DMS153 treated with DMSO at 0.1 percent for 48 hours (cell line): Measurements from ENCODE around the gene ATXN7L3.
A peak's percentile ranks its signal among the peaks of the same experiment; 100 is the strongest.
"Not testable (repeated sequence)": the region's sequence is repeated elsewhere in the genome, so short reads cannot be mapped to it uniquely, and the experiment has no call there.

Experiments used
- DNase-seq: peaks from one replicate; lab custom pipeline; 2025; ENCODE audit not compliant: unreplicated experiment; lab: John Stamatoyannopoulos, UW

ATXN7L3 gene

GRCh38 chr17:44176671-44177501 lies 22.8 kb downstream of the ATXN7L3 start:
- no peak for DNase-seq

- DNase-seq: no peak
Measured at GRCh38 chr17:44176257-44176656, 23.4 kb downstream of the ATXN7L3 start.

- DNase-seq: no peak
Measured at GRCh38 chr17:44174427-44174826, 25.3 kb downstream of the ATXN7L3 start.

GRCh38 chr17:44171931-44172455 lies 27.7 kb downstream of the ATXN7L3 start:
- no peak for DNase-seq

- peak; percentile 74 for DNase-seq
Measured at GRCh38 chr17:44170499-44171201, 29.0 kb downstream of the ATXN7L3 start, which contains the start of gene ASB16. TSS of gene ASB16 (plus strand) at chr17:44170704. CDS start at chr17:44170790, 86 bp downstream.

- no peak for DNase-seq
Measured at GRCh38 chr17:44170135-44170498, 29.6 kb downstream of the ATXN7L3 start.

GRCh38 chr17:44167181-44167861 lies 32.4 kb downstream of the ATXN7L3 start:
- DNase-seq: no peak

GRCh38 chr17:44164476-44164875 lies 35.2 kb downstream of the ATXN7L3 start:
- no peak for DNase-seq

- DNase-seq: no peak
Measured at GRCh38 chr17:44159519-44160210, 40.0 kb downstream of the ATXN7L3 start.

- no peak for DNase-seq
Measured at GRCh38 chr17:44155488-44155887, 44.2 kb downstream of the ATXN7L3 start.

GRCh38 chr17:44152875-44153274 lies 46.8 kb downstream of the ATXN7L3 start:
- no peak for DNase-seq

GRCh38 chr17:44149750-44150329 lies 49.8 kb downstream of the ATXN7L3 start:
- DNase-seq: no peak

GRCh38 chr17:44149066-44149465 lies 50.6 kb downstream of the ATXN7L3 start:
- not testable (repeated sequence) for DNase-seq

GRCh38 chr17:44147812-44148211 lies 51.9 kb downstream of the ATXN7L3 start:
- DNase-seq: no peak

GRCh38 chr17:44146375-44147346 lies 53.0 kb downstream of the ATXN7L3 start:
- no peak for DNase-seq

GRCh38 chr17:44144966-44145739 lies 54.5 kb downstream of the ATXN7L3 start:
- DNase-seq: no peak

GRCh38 chr17:44143921-44144320 lies 55.8 kb downstream of the ATXN7L3 start:
- DNase-seq: not testable (repeated sequence)
